NCI-H2227 (cell line): Measurements from ENCODE around the gene LY9.
"Not testable (repeated sequence)": the region's sequence is repeated elsewhere in the genome, so short reads cannot be mapped to it uniquely, and the experiment has no call there.

Source experiments
- DNase-seq: peaks from one replicate; lab custom pipeline; 2025; ENCODE audit not compliant: unreplicated experiment; lab: John Stamatoyannopoulos, UW

LY9 gene

GRCh38 chr1:160863774-160864131 is 67.8 kb downstream of the LY9 start:
- DNase-seq = no peak

DNA sequence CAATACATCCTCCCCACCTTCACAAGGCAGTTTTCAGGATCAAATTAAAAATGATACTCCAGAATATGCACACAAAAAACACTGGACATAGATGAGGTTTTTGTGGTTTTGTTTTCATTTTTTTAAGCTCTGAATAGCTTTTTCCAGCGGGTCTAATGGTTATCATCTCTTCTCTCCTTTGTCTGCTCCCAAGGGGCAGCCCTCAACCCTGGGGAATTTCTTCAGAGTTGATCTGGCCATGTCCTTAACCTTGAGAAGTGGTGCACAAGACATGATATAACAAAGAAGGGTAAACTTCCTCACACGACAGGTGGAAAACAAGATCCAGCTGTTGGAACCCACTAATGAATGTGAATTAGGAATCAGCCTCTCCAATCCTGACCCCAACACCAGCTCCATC is 68.2 kb downstream of the LY9 start:
- no peak for DNase-seq

- no peak for DNase-seq
Observed at GRCh38 chr1:160865337-160865736, 69.4 kb downstream of the LY9 start.

DNA sequence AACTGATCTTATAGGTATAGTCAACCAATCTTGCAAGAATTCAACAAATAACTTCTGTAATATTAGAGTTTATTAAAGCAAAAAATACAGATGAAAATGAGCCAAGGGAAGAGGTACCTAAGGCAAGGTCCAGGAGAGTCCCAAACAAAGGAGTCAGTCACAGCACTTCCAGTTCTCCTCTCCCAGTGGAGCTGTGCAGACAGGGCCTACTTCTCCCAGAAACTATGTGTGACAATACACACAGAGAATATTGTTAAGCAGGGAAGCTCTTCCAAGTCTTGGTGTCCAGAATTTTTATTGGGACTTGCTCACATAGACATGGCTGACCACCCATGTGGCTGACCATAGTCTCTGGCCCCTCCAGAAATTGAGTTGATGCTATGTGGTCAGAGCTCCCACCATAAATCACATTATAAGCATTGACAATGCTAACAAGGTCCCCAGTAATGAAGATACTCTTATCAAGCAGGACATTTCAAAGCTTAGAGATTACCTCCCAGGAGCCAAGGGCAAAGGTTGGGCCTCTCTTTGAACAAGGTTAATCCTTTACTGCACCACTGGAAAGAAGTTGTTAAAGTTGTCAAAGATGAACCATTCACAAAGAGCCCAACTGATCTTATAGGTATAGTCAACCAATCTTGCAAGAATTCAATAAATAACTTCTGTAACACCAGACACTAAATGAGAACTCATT is 70.2 kb downstream of the LY9 start:
- no peak for DNase-seq

GRCh38 chr1:160866695-160867260 is 70.8 kb downstream of the LY9 start:
- no peak for DNase-seq

- not testable (repeated sequence) for DNase-seq
Observed at GRCh38 chr1:160867651-160868050, 71.7 kb downstream of the LY9 start.

- no peak for DNase-seq
Observed at GRCh38 chr1:160868141-160868540, 72.2 kb downstream of the LY9 start.

DNA sequence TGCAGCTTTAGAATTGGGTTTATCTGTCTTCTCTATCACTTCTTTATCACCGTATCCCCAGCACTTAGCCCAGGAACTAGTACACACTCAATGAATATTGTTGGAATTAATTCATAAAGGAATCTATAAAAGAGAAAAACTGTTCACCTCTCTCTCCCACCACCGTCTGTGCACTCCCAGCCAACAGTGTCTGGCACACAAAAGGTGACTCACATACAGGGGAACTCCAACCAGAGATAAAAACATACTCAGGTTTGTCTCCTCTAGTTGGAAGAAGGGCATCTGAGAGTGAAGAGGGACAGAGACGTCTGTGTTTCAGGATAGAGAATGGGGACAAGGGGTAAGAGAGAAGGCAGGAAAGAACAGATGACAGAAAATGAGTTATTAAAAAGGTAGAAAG is 79.0 kb downstream of the LY9 start:
- DNase-seq = no peak

- DNase-seq = not testable (repeated sequence)
Observed at GRCh38 chr1:160875591-160875990, 79.6 kb downstream of the LY9 start.

DNA sequence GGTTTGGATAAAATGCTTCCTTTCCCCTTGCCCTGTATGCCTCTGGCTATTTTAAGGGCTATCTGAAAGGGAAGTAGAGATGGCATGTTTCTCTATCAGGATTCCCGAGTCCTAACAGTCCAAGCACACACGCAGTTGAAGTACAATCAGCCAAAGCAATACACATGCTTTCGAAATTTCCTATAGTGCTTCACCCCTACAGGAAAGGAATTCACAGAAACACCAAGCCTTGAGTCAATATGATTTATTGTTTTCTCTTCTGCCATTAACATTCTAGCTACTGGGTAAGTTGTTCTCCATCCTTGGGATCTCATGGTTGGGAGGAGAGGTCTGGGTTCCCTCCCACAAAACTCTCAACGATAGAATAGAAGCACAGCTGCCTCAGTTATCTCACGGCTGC is 80.3 kb downstream of the LY9 start:
- DNase-seq = no peak

DNA sequence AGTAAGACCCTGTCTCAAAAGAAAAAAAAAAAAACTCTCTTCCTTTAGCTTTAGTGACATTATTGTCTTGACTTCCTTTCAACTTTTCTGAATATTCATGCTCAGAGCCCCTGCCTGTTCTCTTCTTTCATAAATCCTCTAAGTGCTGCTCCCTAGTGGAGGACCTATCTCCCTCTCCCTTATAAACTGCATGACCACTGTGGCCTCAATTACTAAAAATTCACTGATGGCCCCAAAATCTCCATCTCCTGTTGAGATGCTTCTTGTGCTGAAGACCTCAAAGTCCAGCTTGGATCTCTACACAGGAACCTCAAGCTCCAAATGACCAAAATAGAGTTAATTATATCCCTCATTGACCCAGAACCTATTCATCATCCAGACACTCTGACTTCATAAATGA is 81.2 kb downstream of the LY9 start:
- DNase-seq = no peak
